NB4 (cell line): ENCODE results near the gene SMIM23.

Source experiments
- POLR2A ChIP-seq: IDR thresholded peaks from 2 replicates; pipeline ENCODE4 v1.6.1; 2011; ENCODE audit warnings: mild to moderate bottlenecking; ENCODE audit not compliant: insufficient read length; ENCODE audit errors: extremely low read depth
- TF ChIP-seq, protein P1 (sequence below): IDR thresholded peaks from 2 replicates; pipeline ENCODE4 v1.6.1; 2011; ENCODE audit warnings: low read depth, low read length
- TF ChIP-seq, protein P2 (sequence below): IDR thresholded peaks from one replicate; pipeline ENCODE4 v1.5.1; 2012; ENCODE audit warnings: low read depth, low read length

DNA sequence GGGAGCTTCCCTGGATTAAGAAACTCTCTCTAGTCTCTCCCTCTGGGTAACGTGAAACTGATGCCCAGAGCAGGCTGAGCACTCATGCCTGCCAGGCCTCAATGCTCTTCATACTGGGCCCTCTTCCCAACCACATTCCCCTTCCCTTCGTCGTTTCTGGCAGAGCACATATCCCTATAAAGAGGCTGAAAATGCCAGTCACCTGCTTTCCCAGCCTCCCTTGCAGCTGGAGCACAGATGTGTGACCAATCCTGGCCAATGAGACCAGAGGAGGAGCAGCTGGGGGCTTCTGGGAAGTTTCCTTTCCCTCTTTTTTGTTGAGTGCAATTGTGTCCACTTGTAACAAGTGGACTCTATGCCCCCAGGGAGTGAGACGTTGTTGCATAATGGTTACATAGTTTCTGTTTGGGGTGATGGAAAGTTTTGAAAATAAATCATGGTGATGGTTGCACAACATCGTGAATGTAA, 30.2 kb upstream of the SMIM23 start:
- TF ChIP-seq, protein P1, sequence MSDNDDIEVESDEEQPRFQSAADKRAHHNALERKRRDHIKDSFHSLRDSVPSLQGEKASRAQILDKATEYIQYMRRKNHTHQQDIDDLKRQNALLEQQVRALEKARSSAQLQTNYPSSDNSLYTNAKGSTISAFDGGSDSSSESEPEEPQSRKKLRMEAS = no peak
- TF ChIP-seq, protein P2, sequence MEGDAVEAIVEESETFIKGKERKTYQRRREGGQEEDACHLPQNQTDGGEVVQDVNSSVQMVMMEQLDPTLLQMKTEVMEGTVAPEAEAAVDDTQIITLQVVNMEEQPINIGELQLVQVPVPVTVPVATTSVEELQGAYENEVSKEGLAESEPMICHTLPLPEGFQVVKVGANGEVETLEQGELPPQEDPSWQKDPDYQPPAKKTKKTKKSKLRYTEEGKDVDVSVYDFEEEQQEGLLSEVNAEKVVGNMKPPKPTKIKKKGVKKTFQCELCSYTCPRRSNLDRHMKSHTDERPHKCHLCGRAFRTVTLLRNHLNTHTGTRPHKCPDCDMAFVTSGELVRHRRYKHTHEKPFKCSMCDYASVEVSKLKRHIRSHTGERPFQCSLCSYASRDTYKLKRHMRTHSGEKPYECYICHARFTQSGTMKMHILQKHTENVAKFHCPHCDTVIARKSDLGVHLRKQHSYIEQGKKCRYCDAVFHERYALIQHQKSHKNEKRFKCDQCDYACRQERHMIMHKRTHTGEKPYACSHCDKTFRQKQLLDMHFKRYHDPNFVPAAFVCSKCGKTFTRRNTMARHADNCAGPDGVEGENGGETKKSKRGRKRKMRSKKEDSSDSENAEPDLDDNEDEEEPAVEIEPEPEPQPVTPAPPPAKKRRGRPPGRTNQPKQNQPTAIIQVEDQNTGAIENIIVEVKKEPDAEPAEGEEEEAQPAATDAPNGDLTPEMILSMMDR = no peak
- no peak for TF ChIP-seq POLR2A
